ENCODE measurements around the gene EIF4G3. TPM values are rescaled to one million over a fixed set of nuclear protein-coding genes. Genes with fewer than 3 reads are reported as not detected.
"Not testable (repeated sequence)": the region's sequence is repeated elsewhere in the genome, so short reads cannot be mapped to it uniquely, and the experiment has no call there.

The EIF4G3 gene
- total RNA-seq, 4 donors from 2014 or later = 24.4 to 57.0 (median 27.9) TPM

- no peak for DNase-seq (ENCODE audit: low spot score in 2 of 2)
- intact Hi-C loops (cut with DNase I; ENCODE audit: low total_unique reads) = no loop called here
- no peak overlapping the region for H3K4me3 ChIP-seq (ENCODE audit: low read depth, poor library complexity, severe bottlenecking)
- WGBS, 2 donors = 96% methylated on average over 12 of the region's 12 CpGs
- TF ChIP-seq, protein P1, sequence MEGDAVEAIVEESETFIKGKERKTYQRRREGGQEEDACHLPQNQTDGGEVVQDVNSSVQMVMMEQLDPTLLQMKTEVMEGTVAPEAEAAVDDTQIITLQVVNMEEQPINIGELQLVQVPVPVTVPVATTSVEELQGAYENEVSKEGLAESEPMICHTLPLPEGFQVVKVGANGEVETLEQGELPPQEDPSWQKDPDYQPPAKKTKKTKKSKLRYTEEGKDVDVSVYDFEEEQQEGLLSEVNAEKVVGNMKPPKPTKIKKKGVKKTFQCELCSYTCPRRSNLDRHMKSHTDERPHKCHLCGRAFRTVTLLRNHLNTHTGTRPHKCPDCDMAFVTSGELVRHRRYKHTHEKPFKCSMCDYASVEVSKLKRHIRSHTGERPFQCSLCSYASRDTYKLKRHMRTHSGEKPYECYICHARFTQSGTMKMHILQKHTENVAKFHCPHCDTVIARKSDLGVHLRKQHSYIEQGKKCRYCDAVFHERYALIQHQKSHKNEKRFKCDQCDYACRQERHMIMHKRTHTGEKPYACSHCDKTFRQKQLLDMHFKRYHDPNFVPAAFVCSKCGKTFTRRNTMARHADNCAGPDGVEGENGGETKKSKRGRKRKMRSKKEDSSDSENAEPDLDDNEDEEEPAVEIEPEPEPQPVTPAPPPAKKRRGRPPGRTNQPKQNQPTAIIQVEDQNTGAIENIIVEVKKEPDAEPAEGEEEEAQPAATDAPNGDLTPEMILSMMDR (IDR thresholded peaks at IDR 0.05) = no peak
- TF ChIP-seq POLR2A (IDR thresholded peaks at IDR 0.05) = no peak
Measured at GRCh38 chr1:21028520-21029145, 148.1 kb downstream of the EIF4G3 start.

- intact Hi-C loops (cut with DNase I; ENCODE audit: low total_unique reads) = no loop called here
- TF ChIP-seq, protein P1 (IDR thresholded peaks at IDR 0.05) = no peak
- no peak for TF ChIP-seq POLR2A (IDR thresholded peaks at IDR 0.05)
- no peak for DNase-seq (ENCODE audit: low spot score in 2 of 2)
- 82 to 83% methylated on average over 1 of the region's 1 CpG for WGBS, 2 donors
- H3K4me3 ChIP-seq (ENCODE audit: low read depth, poor library complexity, severe bottlenecking) = no peak overlapping the region
Measured at GRCh38 chr1:21027805-21028204, 148.9 kb downstream of the EIF4G3 start.

DNA sequence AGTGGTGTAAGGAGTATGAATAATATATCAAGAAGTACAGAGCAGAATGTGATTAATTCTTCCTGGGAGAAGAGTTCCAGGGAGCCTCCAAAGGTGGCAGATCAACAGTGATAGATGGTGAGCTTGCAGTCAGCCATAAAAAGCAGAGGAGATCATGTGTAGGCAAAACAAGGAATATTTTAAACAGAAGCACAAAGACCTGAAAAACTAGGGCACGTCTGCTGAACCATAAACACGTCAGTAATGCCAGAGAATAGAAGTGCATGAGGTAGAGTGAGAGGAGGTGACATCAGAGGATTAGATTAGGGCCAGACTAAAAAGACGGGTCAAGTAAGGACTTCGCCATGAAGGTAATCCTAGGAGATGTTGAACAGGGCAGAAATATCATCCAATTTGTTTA lies 151.8 kb downstream of the EIF4G3 start:
- TF ChIP-seq, protein P1 (IDR thresholded peaks at IDR 0.05) = no peak
- TF ChIP-seq POLR2A (IDR thresholded peaks at IDR 0.05) = no peak
- no peak for DNase-seq (ENCODE audit: low spot score in 2 of 2)
- 81 to 84% methylated on average over 4 of the region's 4 CpGs for WGBS, 2 donors
- no peak overlapping the region for H3K4me3 ChIP-seq (ENCODE audit: low read depth, poor library complexity, severe bottlenecking)
- intact Hi-C loops (cut with DNase I; ENCODE audit: low total_unique reads) = no loop called here

GRCh38 chr1:21024136-21024896 lies 152.4 kb downstream of the EIF4G3 start:
- intact Hi-C loops (cut with DNase I; ENCODE audit: low total_unique reads); DNase-seq (ENCODE audit: low spot score in 2 of 2): not testable (repeated sequence)

GRCh38 chr1:21022279-21023040 lies 154.2 kb downstream of the EIF4G3 start:
- intact Hi-C loops (cut with DNase I; ENCODE audit: low total_unique reads) = no loop called here
- peak in 1 of 2 donors; percentile 82 for DNase-seq (ENCODE audit: low spot score in 2 of 2)

More at GRCh38 chr1:21024136-21024896, 152.4 kb downstream of the EIF4G3 start:
- 87 to 92% methylated on average over 11 to 23 of the region's 26 CpGs for WGBS, 2 donors
- H3K4me3 ChIP-seq (ENCODE audit: low read depth, poor library complexity, severe bottlenecking) = not testable (repeated sequence)

More at GRCh38 chr1:21022279-21023040, 154.2 kb downstream of the EIF4G3 start:
- no peak overlapping the region for H3K4me3 ChIP-seq (ENCODE audit: low read depth, poor library complexity, severe bottlenecking)
- WGBS, 2 donors = 19 to 21% methylated on average over 6 of the region's 6 CpGs
- TF ChIP-seq POLR2A (IDR thresholded peaks at IDR 0.05) = no peak
- TF ChIP-seq, protein P1 (IDR thresholded peaks at IDR 0.05) = no peak

Data from lower leg skin (tissue), 4 donors.